ENCODE measurements around the gene ADAMTS19.

Gene ADAMTS19

DNA sequence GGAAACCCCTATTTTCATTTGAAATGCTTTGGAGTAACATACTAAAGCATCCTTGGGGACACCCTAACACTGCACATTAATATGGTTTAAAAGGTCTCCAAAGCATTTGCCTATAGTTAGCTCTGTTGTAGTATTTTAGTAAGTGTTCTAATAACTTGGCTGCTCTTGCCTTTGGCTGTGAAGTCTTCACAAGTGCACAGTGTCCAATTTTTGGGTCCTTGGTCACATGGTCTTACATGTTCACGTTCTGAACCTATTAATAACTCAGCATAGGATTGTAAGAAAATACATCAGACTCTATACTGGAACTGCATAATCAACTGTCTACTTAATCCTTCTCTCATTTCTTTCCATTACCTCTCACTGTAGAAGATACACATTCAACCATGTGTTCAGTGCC, 17.4 kb downstream of the ADAMTS19 start:
- no peak overlapping the region for H3K4me3 ChIP-seq (ENCODE audit: low read depth, low read length)
- TF ChIP-seq POLR2A (IDR thresholded peaks at IDR 0.05; ENCODE audit: extremely low read depth, insufficient read length) = no peak
- TF ChIP-seq, protein P1, sequence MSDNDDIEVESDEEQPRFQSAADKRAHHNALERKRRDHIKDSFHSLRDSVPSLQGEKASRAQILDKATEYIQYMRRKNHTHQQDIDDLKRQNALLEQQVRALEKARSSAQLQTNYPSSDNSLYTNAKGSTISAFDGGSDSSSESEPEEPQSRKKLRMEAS (IDR thresholded peaks at IDR 0.05; ENCODE audit: low read depth, low read length) = no peak
- TF ChIP-seq MYC (IDR thresholded peaks at IDR 0.05; ENCODE audit: low read depth, low read length) = no peak
- TF ChIP-seq, protein P2, sequence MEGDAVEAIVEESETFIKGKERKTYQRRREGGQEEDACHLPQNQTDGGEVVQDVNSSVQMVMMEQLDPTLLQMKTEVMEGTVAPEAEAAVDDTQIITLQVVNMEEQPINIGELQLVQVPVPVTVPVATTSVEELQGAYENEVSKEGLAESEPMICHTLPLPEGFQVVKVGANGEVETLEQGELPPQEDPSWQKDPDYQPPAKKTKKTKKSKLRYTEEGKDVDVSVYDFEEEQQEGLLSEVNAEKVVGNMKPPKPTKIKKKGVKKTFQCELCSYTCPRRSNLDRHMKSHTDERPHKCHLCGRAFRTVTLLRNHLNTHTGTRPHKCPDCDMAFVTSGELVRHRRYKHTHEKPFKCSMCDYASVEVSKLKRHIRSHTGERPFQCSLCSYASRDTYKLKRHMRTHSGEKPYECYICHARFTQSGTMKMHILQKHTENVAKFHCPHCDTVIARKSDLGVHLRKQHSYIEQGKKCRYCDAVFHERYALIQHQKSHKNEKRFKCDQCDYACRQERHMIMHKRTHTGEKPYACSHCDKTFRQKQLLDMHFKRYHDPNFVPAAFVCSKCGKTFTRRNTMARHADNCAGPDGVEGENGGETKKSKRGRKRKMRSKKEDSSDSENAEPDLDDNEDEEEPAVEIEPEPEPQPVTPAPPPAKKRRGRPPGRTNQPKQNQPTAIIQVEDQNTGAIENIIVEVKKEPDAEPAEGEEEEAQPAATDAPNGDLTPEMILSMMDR (IDR thresholded peaks at IDR 0.05; ENCODE audit: low read depth, low read length) = no peak
- no peak for DNase-seq (ENCODE audit: low read depth)

- no peak overlapping the region for H3K4me3 ChIP-seq (ENCODE audit: low read depth, low read length)
- no peak for DNase-seq (ENCODE audit: low read depth)
- no peak for TF ChIP-seq MYC (IDR thresholded peaks at IDR 0.05; ENCODE audit: low read depth, low read length)
- TF ChIP-seq POLR2A (IDR thresholded peaks at IDR 0.05; ENCODE audit: extremely low read depth, insufficient read length) = no peak
- TF ChIP-seq, protein P2 (IDR thresholded peaks at IDR 0.05; ENCODE audit: low read depth, low read length) = no peak
- TF ChIP-seq, protein P1 (IDR thresholded peaks at IDR 0.05; ENCODE audit: low read depth, low read length) = no peak
These were observed 21.1 kb downstream of the ADAMTS19 start for GRCh38 chr5:129481161-129481560.

DNA sequence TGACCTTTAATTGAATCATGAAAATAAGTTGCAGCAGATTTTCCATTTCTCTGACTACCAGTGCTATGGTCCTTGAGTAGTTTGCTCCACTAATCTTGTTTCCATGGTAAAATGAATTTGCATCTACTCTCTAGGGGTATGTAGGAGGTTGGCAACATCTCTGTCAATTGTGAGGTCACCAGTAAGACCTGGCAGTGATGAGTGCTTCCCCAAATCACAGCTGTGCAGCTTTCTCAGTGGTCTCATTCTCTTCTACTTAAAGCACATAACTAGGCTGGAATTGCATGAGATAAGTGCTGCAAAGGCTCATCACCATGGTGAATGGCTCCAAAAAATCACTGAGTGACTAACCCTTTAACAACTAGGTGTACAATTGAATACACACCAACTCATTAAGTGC, 36.3 kb downstream of the ADAMTS19 start:
- DNase-seq (ENCODE audit: low read depth) = no peak
- H3K4me3 ChIP-seq (ENCODE audit: low read depth, low read length) = no peak overlapping the region
- TF ChIP-seq, protein P1 (IDR thresholded peaks at IDR 0.05; ENCODE audit: low read depth, low read length) = no peak
- TF ChIP-seq, protein P2 (IDR thresholded peaks at IDR 0.05; ENCODE audit: low read depth, low read length) = no peak
- TF ChIP-seq POLR2A (IDR thresholded peaks at IDR 0.05; ENCODE audit: extremely low read depth, insufficient read length) (no peak), MYC (IDR thresholded peaks at IDR 0.05; ENCODE audit: low read depth, low read length) (no peak)

DNA sequence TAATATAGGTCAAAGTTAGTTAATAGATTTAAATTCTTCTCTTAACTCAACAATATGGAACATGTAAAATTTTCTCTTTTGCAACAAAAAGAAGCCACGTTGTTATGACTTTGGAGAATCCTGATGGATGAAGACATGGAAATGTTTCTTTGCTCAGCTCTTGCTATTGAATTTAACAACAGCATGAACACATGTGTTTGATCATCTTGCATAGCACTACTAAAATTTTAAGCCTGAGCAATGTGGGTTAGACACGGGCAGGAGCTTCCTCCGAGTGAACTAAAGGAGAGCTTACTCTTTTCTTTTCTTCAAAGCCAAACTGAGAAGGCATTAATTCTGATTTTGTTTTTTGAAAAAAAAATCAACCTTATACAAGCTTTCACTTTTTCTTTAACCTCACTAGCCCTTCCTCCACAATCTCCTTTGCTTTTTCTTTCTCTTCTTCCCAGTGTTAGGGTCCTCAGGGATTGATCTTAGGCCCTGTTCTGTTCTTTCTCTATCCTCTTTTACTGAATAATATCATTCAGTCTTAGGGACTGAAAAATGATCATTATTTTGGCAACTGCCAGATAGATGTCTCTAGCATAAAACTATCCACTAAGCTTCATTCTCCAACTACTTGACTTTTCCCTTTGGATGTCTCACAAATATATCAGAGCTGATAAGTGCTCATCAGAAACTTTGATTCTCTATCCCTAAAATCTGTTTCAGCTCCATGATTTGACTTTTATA, 36.9 kb downstream of the ADAMTS19 start:
- H3K4me3 ChIP-seq (ENCODE audit: low read depth, low read length) = no peak overlapping the region
- TF ChIP-seq, protein P1 (IDR thresholded peaks at IDR 0.05; ENCODE audit: low read depth, low read length) = no peak
- TF ChIP-seq, protein P2 (IDR thresholded peaks at IDR 0.05; ENCODE audit: low read depth, low read length) = no peak
- no peak for TF ChIP-seq POLR2A (IDR thresholded peaks at IDR 0.05; ENCODE audit: extremely low read depth, insufficient read length)
- no peak for TF ChIP-seq MYC (IDR thresholded peaks at IDR 0.05; ENCODE audit: low read depth, low read length)
- no peak for DNase-seq (ENCODE audit: low read depth)

DNA sequence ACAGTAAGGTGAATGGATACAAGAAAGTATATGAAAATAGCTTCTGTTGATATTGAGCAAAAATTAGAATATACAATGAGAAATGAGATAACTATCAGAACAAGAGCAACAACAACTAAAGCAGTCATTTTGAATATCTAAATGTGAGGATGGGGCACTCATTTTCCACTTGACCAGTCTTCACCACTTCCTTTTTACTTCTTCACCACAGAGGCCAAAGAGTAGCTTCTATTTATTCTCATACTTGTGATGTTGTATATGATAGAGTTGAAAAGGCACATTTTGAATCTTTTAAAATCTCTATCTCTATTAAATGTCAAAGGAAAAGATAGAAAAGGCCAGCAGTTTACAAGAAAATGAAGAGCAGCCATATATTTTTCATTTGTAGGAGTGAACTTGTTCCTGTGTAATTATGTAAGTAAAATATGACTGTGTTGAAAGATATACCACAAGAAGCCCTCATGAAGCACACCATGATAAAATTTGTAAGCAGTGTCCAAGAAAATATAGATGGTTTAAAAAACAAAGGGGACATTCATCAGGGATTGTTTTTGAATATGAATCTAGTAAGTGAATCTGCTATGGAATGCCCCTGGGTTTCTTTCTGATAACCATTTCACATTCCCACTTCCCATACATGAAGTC, 39.2 kb downstream of the ADAMTS19 start:
- no peak for DNase-seq (ENCODE audit: low read depth)
- no peak overlapping the region for H3K4me3 ChIP-seq (ENCODE audit: low read depth, low read length)
- TF ChIP-seq, protein P2 (IDR thresholded peaks at IDR 0.05; ENCODE audit: low read depth, low read length) = no peak
- TF ChIP-seq, protein P1 (IDR thresholded peaks at IDR 0.05; ENCODE audit: low read depth, low read length) = no peak
- TF ChIP-seq MYC (IDR thresholded peaks at IDR 0.05; ENCODE audit: low read depth, low read length) (no peak), POLR2A (IDR thresholded peaks at IDR 0.05; ENCODE audit: extremely low read depth, insufficient read length) (no peak)

Measured in NB4 (cell line).